ENCODE measurements around the gene NUTM2F. TPM values are rescaled to one million over a fixed set of nuclear protein-coding genes. Genes with fewer than 3 reads are reported as not detected.
"Not testable (repeated sequence)": the region's sequence is repeated elsewhere in the genome, so short reads cannot be mapped to it uniquely, and the experiment has no call there.

NUTM2F gene
- total RNA-seq, 3 donors from 2014 or later, result not detected

DNA sequence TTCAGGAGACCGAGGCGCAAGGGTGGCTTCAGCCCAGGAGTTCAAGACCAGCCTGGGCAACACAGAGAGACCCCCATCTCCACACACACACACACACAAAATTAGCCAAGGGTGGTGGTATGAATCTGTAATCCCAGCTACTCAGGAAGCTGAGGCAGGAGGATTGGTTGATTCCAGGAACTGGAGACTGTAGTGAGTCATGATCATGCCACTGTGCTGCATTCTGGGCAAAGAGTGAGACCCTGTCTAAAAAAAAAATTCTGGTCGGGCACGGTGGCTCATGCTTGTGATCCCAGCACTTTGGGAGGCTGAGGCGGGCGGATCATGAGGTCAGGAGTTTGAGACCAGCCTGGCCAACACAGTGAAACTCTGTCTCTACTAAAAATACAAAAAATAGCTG, 11.2 kb upstream of the NUTM2F start:
- H3K36me3 ChIP-seq; H3K27me3 ChIP-seq; H3K4me1 ChIP-seq; H3K9me3 ChIP-seq; H3K4me3 ChIP-seq; intact Hi-C loops (cut with DNase I; ENCODE audit: low total_unique reads); DNase-seq (ENCODE audit: low spot score in 2 of 2); H3K27ac ChIP-seq: not testable (repeated sequence)

DNA sequence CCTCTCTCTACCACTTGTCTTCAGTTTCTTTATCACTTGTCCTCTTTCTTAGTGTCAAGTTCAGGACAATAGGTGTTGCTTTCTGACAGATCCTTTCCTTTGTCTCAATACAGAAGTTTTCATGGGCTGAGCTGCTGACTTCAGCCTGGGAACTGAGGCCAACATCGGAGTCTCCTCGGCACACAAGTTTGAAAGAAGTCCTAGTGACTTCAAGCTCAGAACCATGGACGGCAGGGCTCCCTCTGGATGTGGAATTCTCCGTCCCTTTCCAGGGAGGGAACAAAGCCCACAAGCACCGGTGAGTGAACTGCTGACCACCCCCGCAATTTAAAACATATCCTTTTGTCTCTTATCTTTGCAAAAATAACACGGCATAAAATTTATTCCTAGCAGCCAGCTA, 10.3 kb upstream of the NUTM2F start:
- DNase-seq (ENCODE audit: low spot score in 2 of 2); H3K27ac ChIP-seq; H3K9me3 ChIP-seq; H3K4me3 ChIP-seq; H3K36me3 ChIP-seq; H3K27me3 ChIP-seq; intact Hi-C loops (cut with DNase I; ENCODE audit: low total_unique reads); H3K4me1 ChIP-seq: not testable (repeated sequence)

DNA sequence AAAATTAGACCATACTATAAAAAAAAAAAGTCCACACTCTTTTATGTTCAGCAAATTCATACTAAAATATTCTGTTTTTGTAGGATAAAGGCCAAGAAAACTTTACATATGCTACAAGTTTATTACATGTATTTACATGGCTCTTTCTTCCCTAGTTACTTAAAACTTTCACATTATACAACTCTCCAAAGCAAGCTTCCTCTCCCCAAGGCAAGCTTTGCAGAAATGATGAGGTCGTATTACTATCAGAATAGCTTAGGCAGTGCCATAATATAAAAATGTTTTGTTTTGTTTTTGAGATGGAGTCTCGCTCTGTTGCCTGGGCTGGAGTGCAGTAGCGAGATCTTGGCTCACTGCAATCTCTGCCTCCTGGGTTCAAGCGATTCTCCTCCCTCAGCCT, 8.0 kb upstream of the NUTM2F start:
- intact Hi-C loops (cut with DNase I; ENCODE audit: low total_unique reads); H3K27ac ChIP-seq: not testable (repeated sequence)

DNA sequence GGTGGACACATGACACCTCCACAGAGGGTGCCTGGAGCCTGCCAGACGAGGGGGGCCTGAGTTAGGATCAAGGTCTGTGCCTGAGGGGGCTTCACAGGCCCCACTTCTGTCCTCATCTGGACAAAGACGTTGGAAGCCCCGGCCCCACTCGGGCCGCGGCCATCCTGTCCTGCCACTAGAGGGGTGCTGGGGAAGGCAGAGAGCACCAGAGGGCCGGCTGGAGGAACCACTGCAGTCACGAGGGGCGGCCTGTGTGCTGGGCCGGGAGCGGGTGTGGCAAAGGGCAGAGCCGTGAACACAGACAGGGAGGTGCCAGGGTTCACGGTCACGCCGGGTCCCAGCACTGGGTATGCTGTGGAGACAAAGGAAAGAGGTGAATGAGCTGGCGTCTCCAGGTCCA, 2.9 kb downstream of the NUTM2F start:
- H3K36me3 ChIP-seq; DNase-seq (ENCODE audit: low spot score in 2 of 2); H3K27ac ChIP-seq; H3K4me1 ChIP-seq; H3K4me3 ChIP-seq; intact Hi-C loops (cut with DNase I; ENCODE audit: low total_unique reads); H3K27me3 ChIP-seq; H3K9me3 ChIP-seq: not testable (repeated sequence)

More for the DNA sequence above, 8.0 kb upstream of the NUTM2F start:
- not testable (repeated sequence) for H3K36me3 ChIP-seq; H3K4me1 ChIP-seq; H3K9me3 ChIP-seq; H3K4me3 ChIP-seq; H3K27me3 ChIP-seq; DNase-seq (ENCODE audit: low spot score in 2 of 2)

DNA sequence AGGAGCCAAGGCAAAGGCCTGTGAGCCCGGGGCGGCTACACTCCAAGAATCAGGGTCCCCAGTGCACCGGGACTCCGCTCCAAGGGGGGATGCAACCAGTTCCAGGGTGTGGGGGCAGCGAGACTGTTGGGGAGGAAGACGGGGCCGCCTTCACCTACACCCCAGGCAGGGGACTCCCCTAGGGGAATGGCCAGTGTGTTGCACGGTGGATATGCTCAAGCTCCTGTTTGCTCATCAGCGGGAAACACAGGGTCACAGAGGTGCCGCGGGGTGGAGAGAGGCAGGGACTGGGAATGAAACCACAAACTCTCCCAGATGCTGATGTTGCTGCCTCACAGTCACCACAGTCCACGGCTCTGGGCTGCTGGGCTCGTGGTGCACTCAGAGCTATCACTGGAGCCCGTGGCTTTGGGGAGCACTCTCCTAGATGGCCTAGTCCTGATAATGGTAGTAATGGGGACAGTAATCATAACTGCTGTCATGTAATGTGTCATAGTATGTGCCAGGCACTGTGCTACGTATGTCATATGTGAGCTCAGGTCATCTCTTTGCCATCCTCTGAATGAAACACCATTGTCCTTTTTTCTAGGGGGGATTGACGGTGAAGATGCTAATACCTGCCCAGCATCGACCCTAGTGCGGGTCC, 5.2 kb downstream of the NUTM2F start:
- H3K4me1 ChIP-seq; DNase-seq (ENCODE audit: low spot score in 2 of 2); H3K36me3 ChIP-seq; H3K9me3 ChIP-seq; H3K27ac ChIP-seq; intact Hi-C loops (cut with DNase I; ENCODE audit: low total_unique reads); H3K4me3 ChIP-seq; H3K27me3 ChIP-seq: not testable (repeated sequence)

DNA sequence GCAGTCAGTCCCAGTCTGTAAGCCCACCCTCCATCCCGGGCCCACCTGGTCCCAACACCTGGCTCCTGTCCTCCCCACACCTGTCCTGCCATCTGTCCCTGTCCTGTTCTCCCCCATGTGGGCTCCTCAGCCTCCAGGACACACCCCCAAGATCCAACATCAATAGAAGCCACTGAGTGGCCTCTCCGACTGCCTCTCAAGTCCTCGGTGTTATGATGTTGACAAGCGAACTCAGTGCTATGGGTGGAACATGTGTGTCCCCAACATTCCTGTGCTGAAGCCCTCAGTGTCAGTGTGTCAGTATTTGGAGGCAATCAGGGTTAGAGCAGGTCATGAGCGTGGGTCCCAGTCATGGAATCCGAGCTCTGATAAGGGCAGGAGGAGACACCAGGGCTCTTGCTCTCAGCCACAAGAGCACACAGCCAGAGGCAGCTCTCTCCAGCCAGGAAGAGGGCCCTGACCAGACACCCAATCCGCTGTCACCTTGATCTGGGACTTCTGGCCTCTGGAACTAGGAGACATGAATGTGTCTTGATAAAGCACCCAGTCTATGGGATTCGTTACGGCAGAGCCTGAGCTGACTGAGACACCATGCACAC, 6.0 kb downstream of the NUTM2F start:
- intact Hi-C loops (cut with DNase I; ENCODE audit: low total_unique reads); H3K4me3 ChIP-seq; H3K27ac ChIP-seq; H3K4me1 ChIP-seq; H3K36me3 ChIP-seq; DNase-seq (ENCODE audit: low spot score in 2 of 2); H3K9me3 ChIP-seq; H3K27me3 ChIP-seq: not testable (repeated sequence)

DNA sequence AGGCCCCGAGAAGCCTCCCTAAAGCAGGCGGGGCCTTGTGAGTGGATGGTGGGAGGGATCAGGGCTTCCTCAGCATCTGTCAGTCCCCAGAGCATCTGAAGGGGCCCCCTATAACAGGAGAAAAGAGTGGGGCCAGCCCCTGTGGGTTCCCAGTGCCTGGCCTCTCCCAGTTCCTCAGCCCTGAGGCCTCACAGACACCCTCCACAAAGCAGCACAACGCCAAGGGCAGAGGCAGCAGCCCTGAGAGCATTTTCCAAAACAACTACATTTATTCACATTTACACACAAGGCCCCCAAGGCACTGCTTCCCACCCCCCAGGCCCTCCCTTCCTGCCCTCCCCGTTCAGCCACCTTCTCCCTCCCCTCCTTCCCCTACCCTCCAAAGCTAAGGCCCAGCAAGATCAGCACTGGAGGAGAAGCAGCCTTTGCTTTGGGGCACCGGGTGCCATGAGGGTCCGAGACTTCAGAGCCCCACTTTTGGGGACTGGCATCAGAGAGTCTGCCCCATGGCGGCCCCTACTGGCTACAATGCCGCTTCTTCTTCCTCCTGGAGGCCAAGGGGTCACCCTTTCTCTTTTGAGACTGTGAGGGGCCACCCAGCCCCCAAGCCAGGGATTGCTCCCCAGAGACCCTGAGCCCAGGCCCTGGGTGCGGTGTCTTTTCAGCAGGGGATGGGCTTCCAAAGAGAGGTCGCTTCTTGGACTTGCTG, 10.3 kb downstream of the NUTM2F start:
- H3K27ac ChIP-seq; H3K9me3 ChIP-seq; DNase-seq (ENCODE audit: low spot score in 2 of 2); intact Hi-C loops (cut with DNase I; ENCODE audit: low total_unique reads); H3K36me3 ChIP-seq; H3K27me3 ChIP-seq; H3K4me3 ChIP-seq; H3K4me1 ChIP-seq: not testable (repeated sequence)

DNA sequence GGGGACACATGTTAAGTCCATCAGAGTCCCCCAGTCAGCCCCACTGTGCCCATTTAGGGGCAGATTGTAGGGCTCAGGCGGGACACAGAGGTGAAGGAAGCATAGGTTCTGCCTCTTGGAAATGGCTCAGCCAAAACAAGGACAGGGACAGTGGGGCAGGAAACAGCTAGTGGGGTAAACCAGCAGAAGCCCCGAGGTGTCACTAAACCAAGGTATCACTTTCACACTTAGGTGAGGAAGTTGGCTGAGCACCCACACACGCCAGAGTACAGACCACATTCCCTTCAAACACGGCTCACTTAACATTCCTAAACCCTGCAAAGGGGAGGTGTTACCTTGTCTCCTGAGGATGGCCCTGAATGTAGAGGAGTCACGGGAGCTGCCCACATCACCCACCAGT, 12.2 kb downstream of the NUTM2F start:
- H3K4me3 ChIP-seq; H3K27me3 ChIP-seq; H3K27ac ChIP-seq; H3K9me3 ChIP-seq; intact Hi-C loops (cut with DNase I; ENCODE audit: low total_unique reads); DNase-seq (ENCODE audit: low spot score in 2 of 2); H3K36me3 ChIP-seq; H3K4me1 ChIP-seq: not testable (repeated sequence)

DNA sequence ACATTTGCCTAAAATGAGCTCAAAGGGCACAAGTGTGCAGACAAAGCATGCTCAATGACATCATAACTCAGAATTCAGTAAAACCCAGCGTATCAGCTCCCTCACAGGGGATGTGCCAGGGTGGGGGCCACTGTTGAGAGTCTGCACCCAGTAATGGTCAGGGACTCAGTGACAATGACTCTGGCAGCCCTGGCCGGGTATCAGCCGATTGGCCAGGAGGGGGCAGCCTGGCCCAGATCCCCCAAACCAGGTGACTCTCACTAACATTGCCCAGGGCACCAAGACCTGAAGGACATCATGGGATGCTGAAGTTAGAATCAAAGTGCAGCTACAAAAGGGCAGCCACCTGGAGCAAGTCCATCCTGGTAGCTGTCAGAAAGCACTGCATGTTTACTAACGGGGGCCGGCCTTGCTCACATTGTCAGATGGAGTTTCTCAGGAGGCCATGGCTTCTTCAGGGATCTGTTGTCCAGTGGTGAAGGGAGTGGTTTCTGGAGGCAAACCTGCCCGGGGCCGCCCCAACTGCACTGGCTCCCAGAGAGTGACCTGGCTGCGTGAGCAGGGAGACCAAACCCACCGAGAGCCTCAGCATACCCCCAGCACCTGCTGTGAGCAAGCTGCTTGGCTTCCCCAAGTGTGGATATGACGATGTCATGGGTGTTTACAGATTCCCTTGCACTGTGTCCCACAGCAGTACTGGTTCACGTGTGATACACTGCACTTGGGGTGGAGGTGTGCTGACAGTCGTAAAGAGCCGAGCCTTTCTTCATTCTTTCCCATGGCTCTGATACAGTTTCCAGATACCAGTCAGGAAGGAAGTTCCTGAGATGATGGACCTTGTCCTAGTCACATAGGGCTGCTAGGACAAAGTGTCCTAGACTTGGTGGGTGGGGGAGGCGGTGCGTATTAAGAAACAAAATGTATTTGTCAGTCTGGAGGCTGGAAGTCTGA, 13.1 kb downstream of the NUTM2F start:
- H3K9me3 ChIP-seq; intact Hi-C loops (cut with DNase I; ENCODE audit: low total_unique reads); H3K36me3 ChIP-seq; H3K4me3 ChIP-seq; DNase-seq (ENCODE audit: low spot score in 2 of 2); H3K27ac ChIP-seq; H3K4me1 ChIP-seq; H3K27me3 ChIP-seq: not testable (repeated sequence)
